Thyroid gland (tissue), 4 donors: ENCODE measurements around the gene CIAO2B. TPM values are rescaled to one million over a fixed set of nuclear protein-coding genes. Genes with fewer than 3 reads are reported as not detected.

ENCODE experiments used
- DNase-seq, 2 donors: peaks; one replicate each; pipeline ENCODE4 v3.0.0-alpha.2; 2019
- H3K27ac ChIP-seq, 3 donors: fragments of 200-600 bp; sonication (generic); 1 replicate in 2 of 3; 2 replicates in 1 of 3; pipeline ENCODE4 v1.5.1; 2016 to 2019; ENCODE audit warnings: mild to moderate bottlenecking in 1 of 3, moderate library complexity in 1 of 3
- H3K27me3 ChIP-seq: fragments of 200-600 bp; sonication (generic); one replicate; pipeline ENCODE4 v1.5.1; 2019
- H3K36me3 ChIP-seq, 2 donors: fragments of 200-600 bp; sonication (generic); one replicate each; pipeline ENCODE4 v1.5.1; 2016 to 2019
- H3K4me1 ChIP-seq, 2 donors: fragments of 200-600 bp; sonication (generic); one replicate each; pipeline ENCODE4 v1.5.1; 2017 to 2019
- H3K4me3 ChIP-seq, 3 donors: fragments of 200-600 bp; sonication (generic); replicated peaks in 1 of 3; 1 replicate in 2 of 3; 2 replicates in 1 of 3; pipeline ENCODE4 v1.5.1; 2016; ENCODE audit warnings: mild to moderate bottlenecking in 1 of 3
- H3K9me3 ChIP-seq: fragments of 200-600 bp; sonication (generic); one replicate; pipeline ENCODE4 v1.5.1; 2017
- CTCF ChIP-seq, 6 experiments: fragments of 200-600 bp in 3 of 6; fragments of 450-650 bp in 3 of 6; sonication (generic) in 3 of 6; IDR thresholded peaks; one replicate each; pipeline ENCODE4 v1.5.1; 2016 to 2019; ENCODE audit warnings: antibody characterized with exemption in 6 of 6, mild to moderate bottlenecking in 2 of 6, inconsistent platforms in 1 of 6, moderate library complexity in 1 of 6
- POLR2A ChIP-seq, 2 donors: fragments of 450-650 bp; IDR thresholded peaks; one replicate each; pipeline ENCODE4 v1.6.1; 2017; ENCODE audit warnings: antibody characterized with exemption in 2 of 2, mild to moderate bottlenecking in 2 of 2, moderate library complexity in 1 of 2
- whole genome bisulfite sequencing, 2 donors: methylation state at CpG; one replicate each; pipeline ENCODE4 v1.1.5; 2017; 5-methylcytosine and 5-hydroxymethylcytosine counted together
- intact Hi-C: fragments of 100-400 bp; cut with DNase I; formaldehyde crosslinking; loops from one replicate; pipeline ENCODE4 v1.15.1; 2023
- total RNA-seq, 4 donors: library from RNA; depleted of rRNA; stranded (reverse); fragments of >200 nt; gene quantifications; one replicate each; pipeline ENCODE4 v1.2.3, GENCODE V29; 2016

The CIAO2B gene
- total RNA-seq, 4 donors from 2014 or later = 29.4 to 113 (median 48.3) TPM

DNA sequence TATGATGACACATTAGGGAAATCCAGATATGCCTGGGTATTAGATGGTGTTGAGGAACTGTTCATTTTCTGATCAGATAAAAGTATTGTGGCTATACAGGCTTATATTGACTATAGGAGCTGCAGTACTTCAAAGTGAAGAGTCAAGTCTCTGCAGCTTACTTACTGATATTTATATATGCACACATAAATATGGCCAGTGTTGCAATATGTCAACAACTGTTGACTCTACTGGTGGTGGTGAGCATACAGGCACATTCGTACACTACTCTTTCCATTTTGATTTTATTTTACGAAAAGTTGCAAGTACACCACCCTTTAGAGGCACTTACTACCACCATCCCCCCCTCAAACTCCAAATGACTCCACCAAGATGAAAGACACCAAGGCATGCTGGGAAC is 2.5 kb downstream of the CIAO2B start:
- Histone ChIP-seq H3K27me3 (no peaks in the 10 kb centered on the region), H3K4me3 (no peak overlapping the region), H3K9me3 (no peaks in the 10 kb centered on the region), H3K4me1 (peaks cover 27 to 41% of the 10 kb centered on the region in 2 donors), H3K36me3 (no peaks in the 10 kb centered on the region), H3K27ac (no peak overlapping the region)
- intact Hi-C loops = no loop called here
- TF ChIP-seq CTCF (IDR thresholded peaks at IDR 0.05) (no peak), POLR2A (IDR thresholded peaks at IDR 0.05) (no peak)
- 90 to 97% methylated on average over 2 of the region's 2 CpGs for WGBS, 2 donors
- DNase-seq = no peak

DNA sequence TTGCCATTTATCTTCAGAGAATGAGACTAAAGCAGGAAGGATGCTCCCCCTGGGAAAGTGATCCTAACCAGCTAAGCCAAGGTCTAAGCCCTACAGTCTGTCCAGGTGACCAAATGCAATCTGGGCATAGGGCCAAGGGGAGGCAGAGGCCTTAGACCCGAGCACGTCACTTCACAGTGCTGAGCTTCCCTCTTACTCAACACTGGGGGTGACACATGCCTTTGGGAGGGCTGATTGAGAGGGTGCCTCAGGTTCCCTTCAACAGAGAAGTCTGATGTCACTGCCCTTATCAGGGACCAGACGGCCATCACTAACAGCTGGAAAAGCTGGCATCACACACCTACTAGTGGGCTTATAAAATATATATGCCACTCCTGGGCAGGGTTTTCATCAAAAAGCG is 4.0 kb downstream of the CIAO2B start:
- Histone ChIP-seq H3K27ac (no peak overlapping the region), H3K4me3 (no peak overlapping the region), H3K4me1 (peaks cover 20 to 42% of the 10 kb centered on the region in 2 donors), H3K27me3 (no peaks in the 10 kb centered on the region), H3K36me3 (no peaks in the 10 kb centered on the region), H3K9me3 (no peaks in the 10 kb centered on the region)
- peak; percentile 65 to 69 for DNase-seq
- 51 to 59% methylated on average over 3 to 4 of the region's 4 CpGs for WGBS, 2 donors
- TF ChIP-seq POLR2A (IDR thresholded peaks at IDR 0.05) (no peak), CTCF (IDR thresholded peaks at IDR 0.05) (no peak)
- intact Hi-C loops = no loop called here

- WGBS, 2 donors = 70 to 81% methylated on average over 10 of the region's 10 CpGs
- Histone ChIP-seq H3K9me3 (no peaks in the 10 kb centered on the region), H3K27me3 (no peaks in the 10 kb centered on the region), H3K27ac (peak overlapping the region in 2 of 3 donors; percentile 29 to 91), H3K36me3 (no peaks in the 10 kb centered on the region), H3K4me3 (no peak overlapping the region), H3K4me1 (peaks cover 31 to 54% of the 10 kb centered on the region in 2 donors)
- intact Hi-C loops = loop anchor here (2.0 kb wide), 1 partner anchor 34 kb away; no protein-coding TSS in a partner anchor
- peak in 4 of 6 experiments; percentile 25 to 54 (median 42) for TF ChIP-seq CTCF (IDR thresholded peaks at IDR 0.05)
- no peak for TF ChIP-seq POLR2A (IDR thresholded peaks at IDR 0.05)
- peak; percentile 39 to 51 for DNase-seq
Measured at GRCh38 chr16:66928702-66929388, 5.4 kb downstream of the CIAO2B start.

DNA sequence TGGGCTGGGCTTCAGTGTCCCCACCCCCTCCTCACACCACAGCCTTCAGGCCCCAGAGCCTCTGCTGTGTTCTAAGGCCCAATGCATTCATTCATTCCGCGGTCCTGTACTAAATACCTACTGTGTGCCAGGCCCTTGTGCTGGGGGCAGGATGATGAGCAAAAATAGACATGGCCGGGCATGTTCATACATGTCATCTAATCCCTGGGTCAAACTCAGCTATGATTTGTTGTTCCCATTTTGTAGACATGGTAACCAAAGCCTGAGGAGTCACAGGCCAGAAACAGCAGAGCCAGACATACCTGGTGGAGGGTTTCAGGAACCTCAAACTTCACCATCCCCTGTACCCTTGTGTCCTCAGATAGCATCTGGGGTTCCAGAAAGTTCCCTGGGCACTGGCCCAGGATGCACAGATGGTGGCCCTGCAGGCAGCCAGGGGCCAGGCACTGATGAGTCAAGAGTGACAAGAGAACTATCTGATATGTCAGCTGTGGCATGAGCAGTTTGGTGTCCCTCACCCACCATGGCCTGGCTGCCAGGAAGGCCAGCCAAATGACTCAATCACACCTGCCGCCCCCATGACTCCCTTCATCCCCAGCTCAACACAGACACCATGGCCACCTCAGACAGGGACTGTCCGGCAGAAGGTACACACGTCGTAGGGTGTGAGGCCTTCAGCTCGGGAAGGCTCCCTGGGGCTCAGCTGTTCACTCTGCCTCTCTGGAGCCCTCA is 6.1 kb downstream of the CIAO2B start:
- Histone ChIP-seq H3K36me3 (no peaks in the 10 kb centered on the region), H3K4me3 (no peak overlapping the region), H3K27me3 (no peaks in the 10 kb centered on the region), H3K4me1 (peaks cover 31 to 56% of the 10 kb centered on the region in 2 donors), H3K9me3 (no peaks in the 10 kb centered on the region), H3K27ac (peak overlapping the region; percentile 29 to 91 (median 82))
- no peak for DNase-seq
- WGBS, 2 donors = 96% methylated on average over 3 to 7 of the region's 8 CpGs
- intact Hi-C loops = loop anchor here (2.0 kb wide), 1 partner anchor 33 kb away; no protein-coding TSS in a partner anchor
- no peak for TF ChIP-seq POLR2A (IDR thresholded peaks at IDR 0.05)
- no peak for TF ChIP-seq CTCF (IDR thresholded peaks at IDR 0.05)

DNA sequence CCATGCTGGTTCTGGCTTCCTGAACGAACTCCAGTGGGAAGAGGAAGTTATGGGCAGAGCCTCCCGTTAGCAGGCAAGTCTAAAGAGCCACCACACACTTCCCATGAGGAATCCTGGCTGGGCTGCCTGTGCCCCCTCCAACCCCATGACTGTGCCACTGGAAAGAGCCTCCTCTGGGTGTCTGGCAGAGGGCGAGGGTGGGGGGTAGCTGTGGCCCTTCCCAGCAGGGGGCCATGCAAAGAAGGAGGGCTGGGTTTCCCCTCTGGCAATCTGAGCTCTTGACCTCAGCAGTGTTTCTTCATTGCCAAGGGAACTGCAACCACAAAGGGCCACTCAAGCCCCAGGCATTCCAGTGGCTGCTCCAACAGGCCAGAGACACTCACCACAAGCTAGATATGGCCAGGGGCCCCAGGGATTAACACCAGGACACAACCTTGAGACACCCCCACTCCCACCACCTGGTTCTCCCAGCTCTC is 7.2 kb downstream of the CIAO2B start:
- H3K27ac ChIP-seq = peak overlapping the region; percentile 29 to 91 (median 82)
- WGBS, 2 donors = 19 to 33% methylated on average over 2 to 3 of the region's 3 CpGs
- no peaks in the 10 kb centered on the region for H3K36me3 ChIP-seq
- intact Hi-C loops = no loop called here
- no peaks in the 10 kb centered on the region for H3K27me3 ChIP-seq
- H3K4me3 ChIP-seq = no peak overlapping the region
- peak; percentile 82 to 83 for DNase-seq
- H3K9me3 ChIP-seq = no peaks in the 10 kb centered on the region
- TF ChIP-seq CTCF (IDR thresholded peaks at IDR 0.05) = no peak
- no peak for TF ChIP-seq POLR2A (IDR thresholded peaks at IDR 0.05)
- H3K4me1 ChIP-seq = peaks cover 31 to 60% of the 10 kb centered on the region in 2 donors
